SK-N-SH (cell line): ENCODE data around the gene PPP1R16B. TPM values are rescaled to one million over a fixed set of nuclear protein-coding genes. Genes with fewer than 3 reads are reported as not detected.

ENCODE experiments used
- CTCF ChIA-PET: fragments of 300-600, 350-600 bp; formaldehyde crosslinking; extraction: SDS; loops from one replicate; lab custom pipeline; 2021; lab: Yijun Ruan, JAX
- POLR2A ChIA-PET: fragments of 350-600 bp; sonication (Branson Sonifier 250); formaldehyde crosslinking; extraction: SDS; loops from one replicate; lab custom pipeline; 2020; ENCODE audit warnings: antibody characterized with exemption, inconsistent platforms; lab: Yijun Ruan, JAX
- DNase-seq: peaks from one replicate; pipeline ENCODE4 v3.0.0; 2012
- H2AFZ ChIP-seq: fragments of 200-600 bp; sonication (generic); 2 replicates; pipeline ENCODE4 v1.8.1; 2016; ENCODE audit warnings: antibody characterized with exemption, mild to moderate bottlenecking, low read depth
- H3F3A ChIP-seq: fragments of 200-600 bp; sonication (generic); replicated peaks from 2 replicates; pipeline ENCODE3; 2016; ENCODE audit warnings: antibody characterized with exemption, mild to moderate bottlenecking; ENCODE audit not compliant: insufficient read depth
- H3K27ac ChIP-seq, 2 experiments: fragments of 200-500 bp in 1 of 2; fragments of 200-600 bp in 1 of 2; sonication (Bioruptor generic) in 1 of 2; sonication (generic), shearing (Covaris generic) in 1 of 2; 2 replicates each; pipeline versions ENCODE4 v1.5.1 to v1.6.1; 2014 to 2016; ENCODE audit warnings: low read depth in 2 of 2, inconsistent platforms in 1 of 2, low read length in 1 of 2, mild to moderate bottlenecking in 1 of 2, mixed read lengths in 1 of 2
- H3K27me3 ChIP-seq: fragments of 200-600 bp; sonication (generic), shearing (Covaris generic); 2 replicates; pipeline ENCODE4 v1.6.1; 2016; ENCODE audit warnings: mixed run types; ENCODE audit not compliant: insufficient read depth
- H3K36me3 ChIP-seq, 2 experiments: fragments of 200-500 bp in 1 of 2; fragments of 200-600 bp in 1 of 2; sonication (Bioruptor generic) in 1 of 2; sonication (generic) in 1 of 2; replicated peaks in 1 of 2; 2 replicates each; pipeline versions ENCODE3 to v1.5.1; 2014 to 2016; ENCODE audit warnings: low read length in 1 of 2, mild to moderate bottlenecking in 1 of 2; ENCODE audit not compliant: insufficient read depth in 2 of 2, control insufficient read depth in 1 of 2
- H3K4me1 ChIP-seq, 2 experiments: fragments of 200-500 bp in 1 of 2; fragments of 200-600 bp in 1 of 2; sonication (Bioruptor generic) in 1 of 2; sonication (generic), shearing (Covaris generic) in 1 of 2; 2 replicates each; pipeline versions ENCODE4 v1.5.1 to v1.6.1; 2014 to 2016; ENCODE audit warnings: low read depth in 1 of 2, low read length in 1 of 2, mixed run types in 1 of 2; ENCODE audit not compliant: insufficient read depth in 2 of 2, control insufficient read depth in 1 of 2
- H3K4me2 ChIP-seq: fragments of 200-600 bp; sonication (generic), shearing (Covaris generic); 2 replicates; pipeline ENCODE4 v1.6.1; 2017; ENCODE audit warnings: mixed run types
- H3K4me3 ChIP-seq, 2 experiments: fragments of 200-500 bp in 1 of 2; fragments of 200-600 bp in 1 of 2; sonication (Bioruptor generic) in 1 of 2; sonication (generic), shearing (Covaris generic) in 1 of 2; 2 replicates each; pipeline versions ENCODE4 v1.5.1 to v1.8.1; 2014 to 2016; ENCODE audit warnings: low read depth in 2 of 2, inconsistent platforms in 1 of 2, low read length in 1 of 2, mild to moderate bottlenecking in 1 of 2, mixed read lengths in 1 of 2, moderate library complexity in 1 of 2
- H3K79me2 ChIP-seq: fragments of 200-600 bp; sonication (generic); 2 replicates; pipeline ENCODE4 v1.8.1; 2017; ENCODE audit warnings: mild to moderate bottlenecking; ENCODE audit not compliant: insufficient read depth
- H3K9ac ChIP-seq: fragments of 200-600 bp; sonication (generic); 2 replicates; pipeline ENCODE4 v1.6.1; 2017; ENCODE audit warnings: mixed run types
- H3K9me2 ChIP-seq: fragments of 200-600 bp; sonication (generic); 2 replicates; pipeline ENCODE4 v1.6.1; 2017; ENCODE audit warnings: mixed run types
- H3K9me3 ChIP-seq: fragments of 200-600 bp; sonication (generic); 2 replicates; pipeline ENCODE4 v1.6.1; 2017; ENCODE audit warnings: mixed run types, mild to moderate bottlenecking, moderate library complexity
- H4K20me1 ChIP-seq: fragments of 200-600 bp; sonication (generic); 2 replicates; pipeline ENCODE4 v1.6.1; 2017; ENCODE audit warnings: mild to moderate bottlenecking, mixed run types; ENCODE audit not compliant: insufficient read depth
- CHD2 ChIP-seq: fragments of 150-350 bp; IDR thresholded peaks from 2 replicates; pipeline ENCODE4 v1.6.1; 2018; ENCODE audit warnings: low read length; ENCODE audit not compliant: partially characterized antibody
- EZH2phosphoT487 ChIP-seq: fragments of 200-600 bp; sonication (generic); IDR thresholded peaks from 2 replicates; pipeline ENCODE4 v1.6.1; 2017; ENCODE audit warnings: low read depth, mixed run types, mild to moderate bottlenecking, antibody characterized with exemption, moderate library complexity, borderline replicate concordance
- FOXM1 ChIP-seq: IDR thresholded peaks from 2 replicates; pipeline ENCODE4 v1.4.0; 2012; ENCODE audit warnings: low read depth, mild to moderate bottlenecking
- GATA2 ChIP-seq: sonication (generic); formaldehyde crosslinking; IDR thresholded peaks from 2 replicates; pipeline ENCODE4 v1.5.0; 2020; ENCODE audit warnings: mild to moderate bottlenecking, missing genetic modification reagents
- IRF3 ChIP-seq: fragments of 150-350 bp; IDR thresholded peaks from 2 replicates; pipeline ENCODE4 v1.6.1; 2016; ENCODE audit warnings: mild to moderate bottlenecking, low read depth, low read length
- MXI1 ChIP-seq: IDR thresholded peaks from 2 replicates; pipeline ENCODE4 v1.6.1; 2012; ENCODE audit warnings: mild to moderate bottlenecking, low read depth, low read length, improper control_type of control experiment
- PBX3 ChIP-seq: IDR thresholded peaks from 2 replicates; pipeline ENCODE4; 2012
- POLR2AphosphoS5 ChIP-seq: IDR thresholded peaks from 2 replicates; pipeline ENCODE4 v1.6.1; 2012; ENCODE audit warnings: low read depth, low read length
- RAD21 ChIP-seq: IDR thresholded peaks from 2 replicates; pipeline ENCODE4 v1.6.1; 2012; ENCODE audit warnings: mild to moderate bottlenecking, low read length
- RCOR1 ChIP-seq: fragments of 150-350 bp; IDR thresholded peaks from 2 replicates; pipeline ENCODE4 v1.6.1; 2017; ENCODE audit warnings: antibody characterized with exemption, low read length
- RFX5 ChIP-seq: IDR thresholded peaks from 2 replicates; pipeline ENCODE4 v1.6.1; 2012; ENCODE audit warnings: mild to moderate bottlenecking, improper control_type of control experiment, low read length
- RXRA ChIP-seq: IDR thresholded peaks from 2 replicates; pipeline ENCODE4 v1.4.0; 2012; ENCODE audit warnings: low read depth, mild to moderate bottlenecking, borderline replicate concordance
- SIN3A ChIP-seq: IDR thresholded peaks from 2 replicates; pipeline ENCODE4 v1.6.1; 2012; ENCODE audit warnings: low read depth, mild to moderate bottlenecking, low read length, moderate library complexity, borderline replicate concordance
- SMC3 ChIP-seq: IDR thresholded peaks from 2 replicates; pipeline ENCODE4 v1.6.1; 2012; ENCODE audit warnings: low read depth, low read length, improper control_type of control experiment
- TAF1 ChIP-seq: IDR thresholded peaks from 2 replicates; pipeline ENCODE4 v1.6.1; 2012; ENCODE audit warnings: low read depth, mild to moderate bottlenecking, low read length, moderate library complexity, borderline replicate concordance
- TEAD4 ChIP-seq: IDR thresholded peaks from 2 replicates; pipeline ENCODE4 v1.4.0; 2012; ENCODE audit warnings: mild to moderate bottlenecking, borderline replicate concordance; ENCODE audit not compliant: insufficient read depth
- YY1 ChIP-seq: IDR thresholded peaks from 2 replicates; pipeline ENCODE4 v1.4.0; 2012; ENCODE audit warnings: low read depth, mild to moderate bottlenecking
- WGBS: methylation state at CpG from one replicate; pipeline ENCODE4 v1.1.6; 2017; ENCODE audit warnings: low lambda C conversion rate; 5-methylcytosine and 5-hydroxymethylcytosine counted together
- polyA plus RNA-seq, 3 experiments: library from polyadenylated mRNA; depleted of rRNA; stranded (reverse); fragments of >200 nt; gene quantifications; 2 replicates each; pipeline ENCODE4 v1.2.3, GENCODE V29; 2012
- TF ChIP-seq, protein P1 (sequence below): IDR thresholded peaks from 2 replicates; pipeline ENCODE4 v1.4.0; 2012; ENCODE audit warnings: low read depth, borderline replicate concordance
- TF ChIP-seq, protein P2 (sequence below): fragments of 150-350 bp; IDR thresholded peaks from 2 replicates; pipeline ENCODE4 v1.6.1; 2017; ENCODE audit warnings: antibody characterized with exemption, low read length, low read depth, borderline replicate concordance
- TF ChIP-seq, protein P3 (sequence below): IDR thresholded peaks from 2 replicates; pipeline ENCODE4 v1.6.1; 2012; ENCODE audit warnings: mild to moderate bottlenecking, low read depth, low read length, moderate library complexity

The PPP1R16B gene
- polyA plus RNA-seq, 1 of the 3 experiments (the other 2 are of a cell fraction), result 0.28 TPM

DNA sequence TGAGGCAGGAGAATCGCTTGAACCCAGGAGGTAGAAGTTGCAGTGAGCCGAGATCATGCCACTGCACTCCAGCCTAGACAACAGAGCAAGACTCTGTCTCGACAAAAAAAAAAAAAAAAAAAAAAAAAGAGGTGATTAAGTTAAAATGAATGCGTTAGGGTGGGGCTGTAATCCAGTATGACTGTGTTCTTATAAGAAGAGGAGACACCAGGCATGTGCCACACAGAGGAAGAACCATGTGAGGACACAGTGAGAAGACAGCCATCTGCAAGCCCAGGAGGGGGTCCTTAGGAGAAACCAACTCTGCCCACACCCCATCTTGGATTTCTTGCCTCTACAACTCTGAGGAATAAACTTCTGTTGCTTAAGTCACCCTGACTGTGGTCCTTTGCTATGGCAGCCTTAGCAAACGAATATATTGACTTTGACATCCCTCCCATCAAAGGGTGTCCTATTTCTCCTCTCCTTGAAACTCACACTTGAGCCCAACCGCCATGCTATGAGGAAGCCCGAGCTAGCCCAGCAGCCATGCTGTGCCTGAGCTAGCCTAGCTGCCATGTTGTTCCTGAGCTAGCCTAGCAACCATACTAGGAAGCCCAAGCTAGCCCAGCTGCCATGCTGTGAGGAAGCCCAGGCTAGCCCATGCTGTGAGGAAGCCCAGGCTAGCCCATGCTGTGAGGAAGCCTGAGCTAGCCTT is 15.8 kb upstream of the PPP1R16B start:
- ChIA-PET POLR2A (no interaction called here), CTCF (interaction anchor here (0.6 to 2.5 kb wide), 22 partner anchors 10 to 146 kb away, joined by 3 to 19 read pairs (median 4); partner anchors contain the start of gene PPP1R16B)
- no peaks in the 10 kb centered on the region for H4K20me1 ChIP-seq
- no peak overlapping the region for H3K9ac ChIP-seq
- 0 out of 4 replicates have a peak, but pooled peaks cover 0 to 4% of the 10 kb centered on the region in 2 experiments for H3K4me1 ChIP-seq
- H3K4me3 ChIP-seq, result no peak overlapping the region
- no peak for DNase-seq
- peaks cover 6% of the 10 kb centered on the region for H3F3A ChIP-seq
- no peaks in the 10 kb centered on the region for H3K9me3 ChIP-seq
- H3K36me3 ChIP-seq, result no peaks in the 10 kb centered on the region
- H3K4me2 ChIP-seq, result no peak overlapping the region
- no peaks in the 10 kb centered on the region for H3K27me3 ChIP-seq
- H3K27ac ChIP-seq, result no peak overlapping the region
- no peak for TF ChIP-seq RAD21
- TF ChIP-seq CHD2, result no peak
- no peak for TF ChIP-seq GATA2 (CRISPR knock-in tag)
- TF ChIP-seq, protein P1, sequence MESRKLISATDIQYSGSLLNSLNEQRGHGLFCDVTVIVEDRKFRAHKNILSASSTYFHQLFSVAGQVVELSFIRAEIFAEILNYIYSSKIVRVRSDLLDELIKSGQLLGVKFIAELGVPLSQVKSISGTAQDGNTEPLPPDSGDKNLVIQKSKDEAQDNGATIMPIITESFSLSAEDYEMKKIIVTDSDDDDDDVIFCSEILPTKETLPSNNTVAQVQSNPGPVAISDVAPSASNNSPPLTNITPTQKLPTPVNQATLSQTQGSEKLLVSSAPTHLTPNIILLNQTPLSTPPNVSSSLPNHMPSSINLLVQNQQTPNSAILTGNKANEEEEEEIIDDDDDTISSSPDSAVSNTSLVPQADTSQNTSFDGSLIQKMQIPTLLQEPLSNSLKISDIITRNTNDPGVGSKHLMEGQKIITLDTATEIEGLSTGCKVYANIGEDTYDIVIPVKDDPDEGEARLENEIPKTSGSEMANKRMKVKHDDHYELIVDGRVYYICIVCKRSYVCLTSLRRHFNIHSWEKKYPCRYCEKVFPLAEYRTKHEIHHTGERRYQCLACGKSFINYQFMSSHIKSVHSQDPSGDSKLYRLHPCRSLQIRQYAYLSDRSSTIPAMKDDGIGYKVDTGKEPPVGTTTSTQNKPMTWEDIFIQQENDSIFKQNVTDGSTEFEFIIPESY, result no peak
- TF ChIP-seq, protein P2, sequence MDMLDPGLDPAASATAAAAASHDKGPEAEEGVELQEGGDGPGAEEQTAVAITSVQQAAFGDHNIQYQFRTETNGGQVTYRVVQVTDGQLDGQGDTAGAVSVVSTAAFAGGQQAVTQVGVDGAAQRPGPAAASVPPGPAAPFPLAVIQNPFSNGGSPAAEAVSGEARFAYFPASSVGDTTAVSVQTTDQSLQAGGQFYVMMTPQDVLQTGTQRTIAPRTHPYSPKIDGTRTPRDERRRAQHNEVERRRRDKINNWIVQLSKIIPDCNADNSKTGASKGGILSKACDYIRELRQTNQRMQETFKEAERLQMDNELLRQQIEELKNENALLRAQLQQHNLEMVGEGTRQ, result no peak
- TF ChIP-seq TAF1, result no peak
- no peak for TF ChIP-seq RFX5
- TF ChIP-seq RCOR1, result no peak
- TF ChIP-seq, protein P3, sequence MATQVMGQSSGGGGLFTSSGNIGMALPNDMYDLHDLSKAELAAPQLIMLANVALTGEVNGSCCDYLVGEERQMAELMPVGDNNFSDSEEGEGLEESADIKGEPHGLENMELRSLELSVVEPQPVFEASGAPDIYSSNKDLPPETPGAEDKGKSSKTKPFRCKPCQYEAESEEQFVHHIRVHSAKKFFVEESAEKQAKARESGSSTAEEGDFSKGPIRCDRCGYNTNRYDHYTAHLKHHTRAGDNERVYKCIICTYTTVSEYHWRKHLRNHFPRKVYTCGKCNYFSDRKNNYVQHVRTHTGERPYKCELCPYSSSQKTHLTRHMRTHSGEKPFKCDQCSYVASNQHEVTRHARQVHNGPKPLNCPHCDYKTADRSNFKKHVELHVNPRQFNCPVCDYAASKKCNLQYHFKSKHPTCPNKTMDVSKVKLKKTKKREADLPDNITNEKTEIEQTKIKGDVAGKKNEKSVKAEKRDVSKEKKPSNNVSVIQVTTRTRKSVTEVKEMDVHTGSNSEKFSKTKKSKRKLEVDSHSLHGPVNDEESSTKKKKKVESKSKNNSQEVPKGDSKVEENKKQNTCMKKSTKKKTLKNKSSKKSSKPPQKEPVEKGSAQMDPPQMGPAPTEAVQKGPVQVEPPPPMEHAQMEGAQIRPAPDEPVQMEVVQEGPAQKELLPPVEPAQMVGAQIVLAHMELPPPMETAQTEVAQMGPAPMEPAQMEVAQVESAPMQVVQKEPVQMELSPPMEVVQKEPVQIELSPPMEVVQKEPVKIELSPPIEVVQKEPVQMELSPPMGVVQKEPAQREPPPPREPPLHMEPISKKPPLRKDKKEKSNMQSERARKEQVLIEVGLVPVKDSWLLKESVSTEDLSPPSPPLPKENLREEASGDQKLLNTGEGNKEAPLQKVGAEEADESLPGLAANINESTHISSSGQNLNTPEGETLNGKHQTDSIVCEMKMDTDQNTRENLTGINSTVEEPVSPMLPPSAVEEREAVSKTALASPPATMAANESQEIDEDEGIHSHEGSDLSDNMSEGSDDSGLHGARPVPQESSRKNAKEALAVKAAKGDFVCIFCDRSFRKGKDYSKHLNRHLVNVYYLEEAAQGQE, result no peak
- TF ChIP-seq MXI1, result no peak
- TF ChIP-seq EZH2phosphoT487, result no peak
- TF ChIP-seq FOXM1, result no peak
- no peak for TF ChIP-seq POLR2AphosphoS5
- no peak for TF ChIP-seq RXRA
- TF ChIP-seq IRF3, result no peak
- no peak for TF ChIP-seq SMC3
- TF ChIP-seq TEAD4, result no peak
- no peak for TF ChIP-seq PBX3
- TF ChIP-seq YY1, result no peak
- no peak for TF ChIP-seq SIN3A
- H2AFZ ChIP-seq, result no peak overlapping the region
- WGBS, result 66% methylated on average over 7 of the region's 7 CpGs
- no peaks in the 10 kb centered on the region for H3K9me2 ChIP-seq
- no peaks in the 10 kb centered on the region for H3K79me2 ChIP-seq
